ENCODE data around the gene EPHA7.

The EPHA7 gene

DNA sequence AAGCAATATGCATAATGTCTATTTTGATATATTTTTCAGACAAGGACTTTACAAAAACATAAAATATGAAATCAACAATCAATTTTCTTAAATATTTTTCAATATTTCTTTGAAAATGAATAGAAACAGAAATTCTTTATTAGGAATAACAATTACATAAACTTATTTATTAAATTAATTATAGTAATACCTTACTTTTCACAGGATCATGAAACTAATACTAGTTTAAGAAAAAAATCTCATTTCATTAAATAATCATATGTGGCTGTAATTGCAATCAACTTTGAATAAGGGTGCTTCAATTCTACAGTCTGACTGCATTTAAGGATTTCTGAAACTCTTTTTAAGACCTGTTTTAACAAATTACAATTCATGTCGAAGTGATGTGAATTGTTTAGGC, 26.6 kb downstream of the EPHA7 start:
- no peak for DNase-seq

- no peak for DNase-seq
Observed at GRCh38 chr6:93391965-93392364, 27.4 kb downstream of the EPHA7 start.

- no peak for DNase-seq
Observed at GRCh38 chr6:93389192-93389591, 30.2 kb downstream of the EPHA7 start.

DNA sequence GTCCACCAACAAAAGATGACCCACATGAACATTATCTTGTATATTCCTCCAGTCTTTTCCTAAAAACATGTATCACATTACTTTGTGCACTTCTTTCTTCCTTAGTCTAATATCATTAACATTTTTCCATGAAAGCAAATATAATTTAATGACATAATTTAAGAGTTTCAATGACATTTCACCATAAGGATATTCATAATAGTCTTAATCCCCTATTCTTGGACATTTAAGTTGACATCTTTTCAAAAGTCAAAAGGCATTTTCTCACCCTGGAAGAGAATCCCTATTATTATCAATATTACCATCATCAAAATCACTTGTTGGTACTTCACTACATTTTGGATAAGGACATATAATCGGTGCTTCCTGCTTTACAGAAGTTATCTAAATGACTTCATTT, 31.3 kb downstream of the EPHA7 start:
- DNase-seq: no peak

- no peak for DNase-seq
Observed at GRCh38 chr6:93376026-93376540, 43.3 kb downstream of the EPHA7 start.

DNA sequence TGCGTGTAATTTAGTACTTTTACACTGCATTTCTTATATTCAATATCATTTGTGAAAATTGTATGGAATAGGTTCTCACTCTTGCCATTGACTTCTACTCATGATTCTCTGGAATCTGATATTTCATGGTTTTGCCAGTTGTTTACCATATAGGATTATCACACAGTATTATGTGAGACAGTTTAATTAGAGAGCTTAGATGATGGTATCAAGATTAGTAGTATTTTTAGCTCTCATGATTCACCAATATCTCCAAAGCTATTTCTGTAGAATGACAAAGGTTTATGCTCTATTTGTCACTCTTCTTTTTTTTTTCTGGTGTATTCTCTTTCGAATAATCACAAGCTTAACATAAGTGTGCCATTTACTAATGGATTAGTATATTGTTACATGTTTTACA, 45.9 kb downstream of the EPHA7 start:
- DNase-seq: no peak

DNA sequence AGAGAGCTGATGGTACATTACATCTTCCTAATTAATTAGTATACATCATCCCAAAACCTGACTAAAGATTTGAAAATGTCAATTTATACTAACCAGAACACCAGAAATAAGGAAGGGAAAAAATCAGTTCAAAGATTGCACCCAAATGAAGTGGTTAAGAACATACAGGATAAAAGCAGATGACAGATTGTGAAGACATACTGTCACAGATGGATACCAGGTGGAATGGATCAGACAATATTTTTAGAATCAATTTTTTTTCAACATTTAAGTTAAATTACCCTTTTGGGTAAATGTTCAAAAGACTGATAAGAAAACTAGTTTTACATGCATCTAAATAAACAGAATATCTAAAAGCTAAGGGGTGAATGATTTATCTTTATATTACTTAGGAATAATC, 47.6 kb downstream of the EPHA7 start:
- no peak for DNase-seq

- no peak for DNase-seq
Observed at GRCh38 chr6:93369586-93370134, 49.7 kb downstream of the EPHA7 start.

- no peak for DNase-seq
Observed at GRCh38 chr6:93366506-93366905, 52.9 kb downstream of the EPHA7 start.

- DNase-seq: no peak
Observed at GRCh38 chr6:93365445-93365844, 53.9 kb downstream of the EPHA7 start.

- no peak for DNase-seq
Observed at GRCh38 chr6:93358435-93358834, 60.9 kb downstream of the EPHA7 start.

GRCh38 chr6:93352604-93353003, 66.8 kb downstream of the EPHA7 start:
- DNase-seq: no peak

DNA sequence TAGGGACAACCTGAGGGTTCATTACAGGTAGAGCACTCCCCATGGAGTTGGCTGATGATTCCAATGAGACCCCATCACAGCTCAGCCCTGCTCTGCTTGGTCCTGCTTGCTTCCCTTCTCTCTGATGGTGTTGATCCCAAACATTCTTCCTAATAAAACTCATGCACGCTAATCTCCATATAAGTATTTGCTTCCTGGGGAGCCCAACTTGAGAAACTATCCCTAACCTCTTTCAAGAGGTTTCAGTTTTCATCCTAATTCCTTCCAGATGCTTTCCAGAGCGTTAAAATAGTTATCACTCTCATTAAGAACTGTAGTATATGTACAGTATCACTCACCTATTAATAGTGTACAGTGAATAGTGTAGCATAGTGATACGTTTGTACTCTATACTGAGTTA, 68.1 kb downstream of the EPHA7 start:
- DNase-seq: no peak

DNA sequence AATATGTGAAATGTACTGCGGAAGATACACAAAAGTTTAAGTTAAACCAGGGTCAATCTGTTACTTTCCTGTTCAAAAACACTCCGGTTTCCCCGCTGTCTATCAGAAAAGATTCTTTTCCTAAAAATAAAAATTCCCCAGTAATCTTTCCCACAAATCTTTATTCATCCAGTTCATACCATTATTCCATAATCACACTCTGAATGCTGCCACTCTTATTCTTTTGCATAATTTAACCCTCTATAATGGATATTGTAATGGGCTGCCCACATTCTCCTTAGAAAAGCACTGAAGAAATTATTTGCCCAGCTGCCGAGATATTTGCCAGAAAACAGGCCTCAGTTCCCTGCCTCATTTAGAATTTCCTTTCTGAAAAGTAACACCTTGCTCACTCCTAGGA, 68.6 kb downstream of the EPHA7 start:
- no peak for DNase-seq

GRCh38 chr6:93344333-93344835, 75.0 kb downstream of the EPHA7 start:
- no peak for DNase-seq

DNA sequence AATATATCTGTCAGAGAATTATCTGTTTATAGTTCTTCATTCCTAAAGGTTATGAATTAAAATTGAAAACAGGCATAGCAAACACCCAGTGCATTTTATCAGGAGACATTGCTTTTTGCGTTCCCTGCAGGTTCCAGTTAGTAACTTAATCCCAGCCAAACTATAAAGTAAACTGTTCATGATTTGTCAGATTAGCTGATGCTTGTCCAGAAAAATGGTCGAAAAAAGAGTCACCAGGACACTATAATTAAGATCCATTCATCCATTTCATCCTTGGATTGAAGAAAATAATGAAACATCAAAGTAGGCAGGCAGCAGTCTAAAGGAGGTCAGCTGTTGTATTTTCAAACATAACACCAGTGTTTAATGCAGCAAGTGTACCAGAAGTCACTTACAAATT, 75.9 kb downstream of the EPHA7 start:
- DNase-seq: no peak

GRCh38 chr6:93341900-93342613, 77.3 kb downstream of the EPHA7 start:
- DNase-seq: no peak

- no peak for DNase-seq
Observed at GRCh38 chr6:93337772-93338394, 81.5 kb downstream of the EPHA7 start.

GRCh38 chr6:93337014-93337413, 82.3 kb downstream of the EPHA7 start:
- DNase-seq: no peak

DNA sequence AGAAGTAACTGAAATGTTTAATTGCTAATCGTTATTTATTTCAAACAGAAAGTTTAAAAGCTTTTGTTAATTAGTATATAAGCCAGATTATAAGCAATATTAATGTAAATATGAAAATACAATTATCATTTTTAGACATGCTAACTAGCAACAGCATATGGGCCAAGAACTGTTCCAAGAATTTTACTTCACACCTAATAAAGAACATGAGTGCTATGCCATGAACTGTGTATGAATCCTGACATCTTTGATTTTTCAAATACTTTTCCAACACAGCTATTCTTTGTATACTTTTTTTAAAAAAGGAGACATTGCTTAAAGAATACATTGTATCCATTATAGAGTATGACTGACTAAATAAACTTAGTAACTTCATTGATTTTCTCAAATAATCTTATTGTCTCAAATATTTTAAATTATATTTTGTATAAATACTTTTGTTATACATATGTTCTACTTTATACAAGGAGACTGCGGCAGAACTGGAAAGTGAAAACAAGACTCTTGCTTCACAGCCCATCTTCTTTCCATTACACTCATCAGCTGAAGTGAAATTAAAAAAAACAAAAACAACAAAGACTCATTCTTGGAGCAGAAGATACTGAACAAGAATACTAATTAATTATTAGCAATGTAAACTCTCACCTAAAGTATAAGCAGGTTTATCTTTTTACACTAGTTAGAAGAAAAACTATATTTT, 89.9 kb downstream of the EPHA7 start:
- DNase-seq: no peak

DNA sequence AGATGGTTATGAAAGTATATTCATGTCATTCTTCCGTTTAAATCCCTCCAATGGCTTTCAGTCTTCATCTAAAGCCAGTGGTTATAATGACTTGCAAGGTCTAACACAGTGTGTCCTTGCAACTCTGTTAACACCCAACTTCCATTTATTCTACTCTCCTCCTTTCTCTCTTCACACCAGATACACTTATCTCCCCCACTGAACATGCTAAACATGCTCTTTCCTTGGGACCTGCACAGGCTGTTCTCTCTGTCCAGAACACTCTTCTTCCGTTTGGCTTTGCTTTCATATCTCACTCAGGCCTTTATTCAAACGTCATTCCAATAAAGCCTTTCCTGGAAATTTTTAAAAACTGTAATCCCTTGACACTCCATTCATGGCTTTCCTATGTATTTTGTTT, 91.5 kb downstream of the EPHA7 start:
- no peak for DNase-seq

DNA sequence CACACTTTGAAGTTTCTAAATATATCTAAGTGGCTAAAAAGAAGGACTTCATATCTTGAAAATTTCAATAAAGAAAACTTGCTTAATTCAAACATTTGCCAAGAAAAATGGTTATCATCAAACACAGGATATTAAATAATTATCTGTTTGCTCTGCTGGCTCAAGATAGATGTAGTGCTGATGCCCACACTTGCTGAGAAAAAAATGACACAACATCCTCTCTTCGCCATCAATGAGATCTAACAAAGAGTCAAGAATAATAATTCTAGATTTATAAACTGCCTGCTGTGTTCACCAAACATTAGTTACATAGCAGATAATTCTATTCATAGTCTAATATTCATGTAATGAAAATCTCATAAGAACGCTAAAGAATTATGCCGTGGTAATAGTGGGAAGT, 93.6 kb downstream of the EPHA7 start:
- no peak for DNase-seq

GRCh38 chr6:93323630-93324029, 95.7 kb downstream of the EPHA7 start:
- no peak for DNase-seq

GRCh38 chr6:93322651-93323050, 96.7 kb downstream of the EPHA7 start:
- DNase-seq: no peak
